HEK293 (cell line): ENCODE measurements around the gene ZNF433.

Experiments
- CTCF ChIA-PET: fragments of 350-600 bp; formaldehyde crosslinking; extraction: SDS; loops from one replicate; lab custom pipeline; 2021; ENCODE audit warnings: antibody characterized with exemption; lab: Yijun Ruan, JAX
- POLR2A ChIA-PET: fragments of 300-600 bp; formaldehyde crosslinking; extraction: SDS; loops from one replicate; lab custom pipeline; 2020; ENCODE audit warnings: antibody characterized with exemption, inconsistent platforms; lab: Yijun Ruan, JAX
- H3K27ac ChIP-seq: fragments of 200-500 bp; sonication (Bioruptor generic); 2 replicates; pipeline ENCODE4 v1.5.1; 2014; ENCODE audit warnings: low read depth, low read length, control low read depth, inconsistent platforms; ENCODE audit errors: extremely low read depth
- H3K36me3 ChIP-seq, 2 experiments: fragments of 200-500 bp in 1 of 2; sonication (Bioruptor generic) in 1 of 2; 1 replicate in 1 of 2; 2 replicates in 1 of 2; pipeline ENCODE4 v1.5.1; 2014 to 2017; ENCODE audit warnings: inconsistent platforms in 2 of 2, low read length in 2 of 2; ENCODE audit not compliant: control insufficient read depth in 2 of 2, insufficient read depth in 1 of 2
- H3K4me1 ChIP-seq: fragments of 200-500 bp; sonication (Bioruptor generic); 2 replicates; pipeline ENCODE4 v1.5.1; 2014; ENCODE audit warnings: mild to moderate bottlenecking, low read length, inconsistent platforms; ENCODE audit not compliant: control insufficient read depth, insufficient read depth
- H3K4me3 ChIP-seq: 2 replicates; pipeline ENCODE4 v1.5.1; 2011; ENCODE audit warnings: low read depth, mild to moderate bottlenecking, control low read depth, low read length, moderate library complexity
- H3K9me3 ChIP-seq: fragments of 200-500 bp; sonication (Bioruptor generic); 2 replicates; pipeline ENCODE4 v1.5.1; 2014; ENCODE audit warnings: low read depth, low read length, inconsistent platforms; ENCODE audit not compliant: control insufficient read depth, insufficient read depth
- GLIS2 ChIP-seq: fragments of 450-650 bp; formaldehyde crosslinking; IDR thresholded peaks from 2 replicates; pipeline ENCODE4 v1.5.1; 2016; ENCODE audit warnings: missing biosample characterization, missing genetic modification characterization
- KLF10 ChIP-seq: fragments of 450-650 bp; IDR thresholded peaks from 2 replicates; pipeline ENCODE4 v1.5.1; 2018; ENCODE audit warnings: missing biosample characterization, mild to moderate bottlenecking, missing genetic modification characterization
- MZF1 ChIP-seq: fragments of 450-650 bp; formaldehyde crosslinking; IDR thresholded peaks from 2 replicates; pipeline ENCODE4 v1.5.1; 2017; ENCODE audit warnings: missing biosample characterization, missing genetic modification characterization, borderline replicate concordance
- OVOL3 ChIP-seq: fragments of 450-650 bp; formaldehyde crosslinking; IDR thresholded peaks from 2 replicates; pipeline ENCODE4 v1.5.1; 2016; ENCODE audit warnings: missing biosample characterization, missing genetic modification characterization
- ZBTB17 ChIP-seq: fragments of 450-650 bp; formaldehyde crosslinking; IDR thresholded peaks from 2 replicates; pipeline ENCODE4 v1.5.1; 2016; ENCODE audit warnings: missing biosample characterization, missing genetic modification characterization
- ZFP69B ChIP-seq: fragments of 450-650 bp; formaldehyde crosslinking; IDR thresholded peaks from 2 replicates; pipeline ENCODE4 v1.5.1; 2016; ENCODE audit warnings: missing biosample characterization, missing genetic modification characterization
- ZNF248 ChIP-seq: fragments of 450-650 bp; formaldehyde crosslinking; IDR thresholded peaks from 2 replicates; pipeline ENCODE4 v1.5.1; 2017; ENCODE audit warnings: missing biosample characterization, missing genetic modification characterization
- ZNF266 ChIP-seq: fragments of 450-650 bp; formaldehyde crosslinking; IDR thresholded peaks from 2 replicates; pipeline ENCODE4 v1.5.1; 2016; ENCODE audit warnings: missing biosample characterization, missing genetic modification characterization, low read depth
- ZNF416 ChIP-seq: fragments of 450-650 bp; formaldehyde crosslinking; IDR thresholded peaks from 2 replicates; pipeline ENCODE4 v1.5.1; 2016; ENCODE audit warnings: missing biosample characterization, missing genetic modification characterization
- ZNF426 ChIP-seq: fragments of 450-650 bp; formaldehyde crosslinking; IDR thresholded peaks from 2 replicates; pipeline ENCODE4 v1.5.1; 2017; ENCODE audit warnings: missing biosample characterization, missing genetic modification characterization, mild to moderate bottlenecking, inconsistent platforms, moderate library complexity
- ZNF433 ChIP-seq: fragments of 450-650 bp; formaldehyde crosslinking; IDR thresholded peaks from 2 replicates; pipeline ENCODE4 v1.5.1; 2016; ENCODE audit warnings: missing biosample characterization, missing genetic modification characterization, low read depth
- ZNF488 ChIP-seq: fragments of 450-650 bp; formaldehyde crosslinking; IDR thresholded peaks from 2 replicates; pipeline ENCODE4 v1.5.1; 2016; ENCODE audit warnings: missing biosample characterization, missing genetic modification characterization
- ZNF518A ChIP-seq: fragments of 450-650 bp; formaldehyde crosslinking; conservative IDR thresholded peaks from 2 replicates; pipeline ENCODE4 v1.5.1; 2016; ENCODE audit warnings: low read depth, missing biosample characterization, missing genetic modification characterization
- ZNF529 ChIP-seq: fragments of 450-650 bp; formaldehyde crosslinking; IDR thresholded peaks from 2 replicates; pipeline ENCODE4 v1.5.1; 2017; ENCODE audit warnings: missing genetic modification characterization, missing biosample characterization; ENCODE audit not compliant: insufficient replicate concordance
- ZNF624 ChIP-seq: fragments of 450-650 bp; formaldehyde crosslinking; IDR thresholded peaks from 2 replicates; pipeline ENCODE4 v1.5.1; 2017; ENCODE audit warnings: missing biosample characterization, missing genetic modification characterization
- TF ChIP-seq, protein P1 (sequence below): fragments of 450-650 bp; formaldehyde crosslinking; IDR thresholded peaks from 2 replicates; pipeline ENCODE4 v1.5.1; 2016; ENCODE audit warnings: missing biosample characterization, missing genetic modification characterization
- TF ChIP-seq, protein P2 (sequence below): fragments of 450-650 bp; formaldehyde crosslinking; IDR thresholded peaks from 2 replicates; pipeline ENCODE4 v1.5.1; 2016; ENCODE audit warnings: missing biosample characterization, missing genetic modification characterization
- TF ChIP-seq, protein P3 (sequence below): fragments of 450-650 bp; formaldehyde crosslinking; IDR thresholded peaks from 2 replicates; pipeline ENCODE4; 2016; ENCODE audit warnings: missing biosample characterization, missing genetic modification characterization
- TF ChIP-seq, protein P4 (sequence below): fragments of 450-650 bp; IDR thresholded peaks from 2 replicates; pipeline ENCODE4 v1.5.1; 2018; ENCODE audit warnings: missing biosample characterization, missing genetic modification characterization

ZNF433 gene

GRCh38 chr19:11970174-11970573 lies 65.3 kb downstream of the ZNF433 start (continued):
- TF ChIP-seq ZNF433 (tag by site-specific recombination) (no peak), OVOL3 (no peak)

GRCh38 chr19:11964858-11965645 lies 70.4 kb downstream of the ZNF433 start, which contains the start of gene ZNF763:
Gene ZNF763, plus strand, starts transcription at chr19:11965040. Its CDS starts 169 bp downstream, at chr19:11965209.
- Histone ChIP-seq H3K9me3 (no peaks in the 10 kb centered on the region), H3K4me3 (peak within 1 kb of the TSS; percentile 50), H3K4me1 (no peaks in the 10 kb centered on the region), H3K27ac (no peak within 1 kb of the TSS), H3K36me3 (no peaks in the 10 kb centered on the region)
- CTCF ChIA-PET = interaction anchor here (0.7 to 0.9 kb wide), 2 partner anchors 25 to 173 kb away, joined by 3 read pairs; no protein-coding TSS in a partner anchor
- POLR2A ChIA-PET = interaction anchor here (0.6 kb wide), 1 partner anchor 359 kb away, joined by 4 read pairs; no protein-coding TSS in a partner anchor
- no peak for TF ChIP-seq ZNF488 (tag by site-specific recombination)
- TF ChIP-seq ZNF248 (tag by site-specific recombination) = no peak
- TF ChIP-seq KLF10 = no peak
- TF ChIP-seq, protein P1, sequence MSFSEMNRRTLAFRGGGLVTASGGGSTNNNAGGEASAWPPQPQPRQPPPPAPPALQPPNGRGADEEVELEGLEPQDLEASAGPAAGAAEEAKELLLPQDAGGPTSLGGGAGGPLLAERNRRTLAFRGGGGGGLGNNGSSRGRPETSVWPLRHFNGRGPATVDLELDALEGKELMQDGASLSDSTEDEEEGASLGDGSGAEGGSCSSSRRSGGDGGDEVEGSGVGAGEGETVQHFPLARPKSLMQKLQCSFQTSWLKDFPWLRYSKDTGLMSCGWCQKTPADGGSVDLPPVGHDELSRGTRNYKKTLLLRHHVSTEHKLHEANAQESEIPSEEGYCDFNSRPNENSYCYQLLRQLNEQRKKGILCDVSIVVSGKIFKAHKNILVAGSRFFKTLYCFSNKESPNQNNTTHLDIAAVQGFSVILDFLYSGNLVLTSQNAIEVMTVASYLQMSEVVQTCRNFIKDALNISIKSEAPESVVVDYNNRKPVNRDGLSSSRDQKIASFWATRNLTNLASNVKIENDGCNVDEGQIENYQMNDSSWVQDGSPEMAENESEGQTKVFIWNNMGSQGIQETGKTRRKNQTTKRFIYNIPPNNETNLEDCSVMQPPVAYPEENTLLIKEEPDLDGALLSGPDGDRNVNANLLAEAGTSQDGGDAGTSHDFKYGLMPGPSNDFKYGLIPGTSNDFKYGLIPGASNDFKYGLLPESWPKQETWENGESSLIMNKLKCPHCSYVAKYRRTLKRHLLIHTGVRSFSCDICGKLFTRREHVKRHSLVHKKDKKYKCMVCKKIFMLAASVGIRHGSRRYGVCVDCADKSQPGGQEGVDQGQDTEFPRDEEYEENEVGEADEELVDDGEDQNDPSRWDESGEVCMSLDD (tag by site-specific recombination) = no peak
- no peak for TF ChIP-seq ZBTB17 (tag by site-specific recombination)
- TF ChIP-seq, protein P2, sequence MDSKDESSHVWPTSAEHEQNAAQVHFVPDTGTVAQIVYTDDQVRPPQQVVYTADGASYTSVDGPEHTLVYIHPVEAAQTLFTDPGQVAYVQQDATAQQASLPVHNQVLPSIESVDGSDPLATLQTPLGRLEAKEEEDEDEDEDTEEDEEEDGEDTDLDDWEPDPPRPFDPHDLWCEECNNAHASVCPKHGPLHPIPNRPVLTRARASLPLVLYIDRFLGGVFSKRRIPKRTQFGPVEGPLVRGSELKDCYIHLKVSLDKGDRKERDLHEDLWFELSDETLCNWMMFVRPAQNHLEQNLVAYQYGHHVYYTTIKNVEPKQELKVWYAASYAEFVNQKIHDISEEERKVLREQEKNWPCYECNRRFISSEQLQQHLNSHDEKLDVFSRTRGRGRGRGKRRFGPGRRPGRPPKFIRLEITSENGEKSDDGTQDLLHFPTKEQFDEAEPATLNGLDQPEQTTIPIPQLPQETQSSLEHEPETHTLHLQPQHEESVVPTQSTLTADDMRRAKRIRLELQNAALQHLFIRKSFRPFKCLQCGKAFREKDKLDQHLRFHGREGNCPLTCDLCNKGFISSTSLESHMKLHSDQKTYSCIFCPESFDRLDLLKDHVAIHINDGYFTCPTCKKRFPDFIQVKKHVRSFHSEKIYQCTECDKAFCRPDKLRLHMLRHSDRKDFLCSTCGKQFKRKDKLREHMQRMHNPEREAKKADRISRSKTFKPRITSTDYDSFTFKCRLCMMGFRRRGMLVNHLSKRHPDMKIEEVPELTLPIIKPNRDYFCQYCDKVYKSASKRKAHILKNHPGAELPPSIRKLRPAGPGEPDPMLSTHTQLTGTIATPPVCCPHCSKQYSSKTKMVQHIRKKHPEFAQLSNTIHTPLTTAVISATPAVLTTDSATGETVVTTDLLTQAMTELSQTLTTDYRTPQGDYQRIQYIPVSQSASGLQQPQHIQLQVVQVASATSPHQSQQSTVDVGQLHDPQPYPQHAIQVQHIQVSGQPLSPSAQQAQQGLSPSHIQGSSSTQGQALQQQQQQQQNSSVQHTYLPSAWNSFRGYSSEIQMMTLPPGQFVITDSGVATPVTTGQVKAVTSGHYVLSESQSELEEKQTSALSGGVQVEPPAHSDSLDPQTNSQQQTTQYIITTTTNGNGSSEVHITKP = no peak
- TF ChIP-seq, protein P3, sequence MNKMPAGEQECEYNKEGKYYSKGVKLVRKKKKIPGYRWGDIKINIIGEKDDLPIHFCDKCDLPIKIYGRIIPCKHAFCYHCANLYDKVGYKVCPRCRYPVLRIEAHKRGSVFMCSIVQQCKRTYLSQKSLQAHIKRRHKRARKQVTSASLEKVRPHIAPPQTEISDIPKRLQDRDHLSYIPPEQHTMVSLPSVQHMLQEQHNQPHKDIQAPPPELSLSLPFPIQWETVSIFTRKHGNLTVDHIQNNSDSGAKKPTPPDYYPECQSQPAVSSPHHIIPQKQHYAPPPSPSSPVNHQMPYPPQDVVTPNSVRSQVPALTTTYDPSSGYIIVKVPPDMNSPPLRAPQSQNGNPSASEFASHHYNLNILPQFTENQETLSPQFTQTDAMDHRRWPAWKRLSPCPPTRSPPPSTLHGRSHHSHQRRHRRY (tag by site-specific recombination) = no peak
- TF ChIP-seq MZF1 (tag by site-specific recombination) = no peak
- no peak for TF ChIP-seq ZNF416
- no peak for TF ChIP-seq ZFP69B (tag by site-specific recombination)
- TF ChIP-seq ZNF624 = no peak
- no peak for TF ChIP-seq ZNF426 (tag by site-specific recombination)
- TF ChIP-seq, protein P4, sequence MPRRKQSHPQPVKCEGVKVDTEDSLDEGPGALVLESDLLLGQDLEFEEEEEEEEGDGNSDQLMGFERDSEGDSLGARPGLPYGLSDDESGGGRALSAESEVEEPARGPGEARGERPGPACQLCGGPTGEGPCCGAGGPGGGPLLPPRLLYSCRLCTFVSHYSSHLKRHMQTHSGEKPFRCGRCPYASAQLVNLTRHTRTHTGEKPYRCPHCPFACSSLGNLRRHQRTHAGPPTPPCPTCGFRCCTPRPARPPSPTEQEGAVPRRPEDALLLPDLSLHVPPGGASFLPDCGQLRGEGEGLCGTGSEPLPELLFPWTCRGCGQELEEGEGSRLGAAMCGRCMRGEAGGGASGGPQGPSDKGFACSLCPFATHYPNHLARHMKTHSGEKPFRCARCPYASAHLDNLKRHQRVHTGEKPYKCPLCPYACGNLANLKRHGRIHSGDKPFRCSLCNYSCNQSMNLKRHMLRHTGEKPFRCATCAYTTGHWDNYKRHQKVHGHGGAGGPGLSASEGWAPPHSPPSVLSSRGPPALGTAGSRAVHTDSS (tag by site-specific recombination) = no peak
- no peak for TF ChIP-seq ZNF529 (tag by site-specific recombination)
- TF ChIP-seq ZNF266 (tag by site-specific recombination) = no peak
- TF ChIP-seq GLIS2 (tag by site-specific recombination) = no peak
- no peak for TF ChIP-seq ZNF518A (tag by site-specific recombination)
